Measurements from ENCODE around the gene FBLN1.
A peak's percentile ranks its signal among the peaks of the same experiment; 100 is the strongest.
"Not testable (repeated sequence)": the region's sequence is repeated elsewhere in the genome, so short reads cannot be mapped to it uniquely, and the experiment has no call there.

Gene FBLN1

GRCh38 chr22:45548991-45549761 lies 46.5 kb downstream of the FBLN1 start:
- DNase-seq (ENCODE audit: low read depth): no peak

- DNase-seq (ENCODE audit: low read depth): no peak
Observed at GRCh38 chr22:45549762-45550378, 47.2 kb downstream of the FBLN1 start.

- DNase-seq (ENCODE audit: low read depth): no peak
Observed at GRCh38 chr22:45550416-45550815, 47.7 kb downstream of the FBLN1 start.

GRCh38 chr22:45550891-45551290 lies 48.2 kb downstream of the FBLN1 start:
- no peak for DNase-seq (ENCODE audit: low read depth)

- DNase-seq (ENCODE audit: low read depth): no peak
Observed at GRCh38 chr22:45551310-45552016, 48.8 kb downstream of the FBLN1 start.

GRCh38 chr22:45552017-45552411 lies 49.3 kb downstream of the FBLN1 start:
- DNase-seq (ENCODE audit: low read depth): no peak

- no peak for DNase-seq (ENCODE audit: low read depth)
Observed at GRCh38 chr22:45552580-45553350, 50.1 kb downstream of the FBLN1 start.

- DNase-seq (ENCODE audit: low read depth): peak; percentile 49
Observed at GRCh38 chr22:45553351-45554039, 50.8 kb downstream of the FBLN1 start.

GRCh38 chr22:45554040-45554406 lies 51.3 kb downstream of the FBLN1 start:
- DNase-seq (ENCODE audit: low read depth): no peak

- DNase-seq (ENCODE audit: low read depth): no peak
Observed at GRCh38 chr22:45554861-45555260, 52.2 kb downstream of the FBLN1 start.

GRCh38 chr22:45557926-45558325 lies 55.2 kb downstream of the FBLN1 start:
- DNase-seq (ENCODE audit: low read depth): not testable (repeated sequence)

GRCh38 chr22:45560092-45560491 lies 57.4 kb downstream of the FBLN1 start:
- DNase-seq (ENCODE audit: low read depth): not testable (repeated sequence)

GRCh38 chr22:45560761-45561160 lies 58.1 kb downstream of the FBLN1 start:
- DNase-seq (ENCODE audit: low read depth): not testable (repeated sequence)

- no peak for DNase-seq (ENCODE audit: low read depth)
Observed at GRCh38 chr22:45562102-45562501, 59.4 kb downstream of the FBLN1 start.

GRCh38 chr22:45562537-45563361 lies 60.1 kb downstream of the FBLN1 start:
- no peak for DNase-seq (ENCODE audit: low read depth)

- no peak for DNase-seq (ENCODE audit: low read depth)
Observed at GRCh38 chr22:45563362-45564040, 60.8 kb downstream of the FBLN1 start.

- DNase-seq (ENCODE audit: low read depth): no peak
Observed at GRCh38 chr22:45564349-45565030, 61.8 kb downstream of the FBLN1 start.

- DNase-seq (ENCODE audit: low read depth): no peak
Observed at GRCh38 chr22:45565171-45565570, 62.5 kb downstream of the FBLN1 start.

GRCh38 chr22:45565973-45566372 lies 63.3 kb downstream of the FBLN1 start:
- DNase-seq (ENCODE audit: low read depth): no peak

GRCh38 chr22:45568213-45568612 lies 65.5 kb downstream of the FBLN1 start:
- DNase-seq (ENCODE audit: low read depth): no peak

All from activated T-cell treated with anti-CD3 and anti-CD28 coated beads for 48 hours (primary cell).